Activated T-cell treated with anti-CD3 and anti-CD28 coated beads, Interleukin-2, amount 50 U/mL, for 72 hours (primary cell): ENCODE results near the gene SYT10. TPM values are rescaled to one million over a fixed set of nuclear protein-coding genes. Genes with fewer than 3 reads are reported as not detected.
"Not testable (repeated sequence)": the region's sequence is repeated elsewhere in the genome, so short reads cannot be mapped to it uniquely, and the experiment has no call there.

Experiments
- ATAC-seq, 2 donors: fragments of 150-1000 bp; cut with Tn5 transposase; replicated peaks in 1 of 2; 2 replicates each; pipeline ENCODE4 v1.10.0; 2021; ENCODE audit warnings: moderate library complexity in 2 of 2, mild to moderate bottlenecking in 1 of 2
- DNase-seq, 2 donors: peaks; one replicate each; pipeline ENCODE4 v3.0.0; 2021 to 2022; ENCODE audit warnings: mixed read lengths in 1 of 2
- H3K27ac Mint-ChIP-seq: one replicate; pipeline ENCODE4 v1.8.0; 2022; ENCODE audit warnings: mild to moderate bottlenecking, moderate library complexity, mixed read lengths
- H3K27me3 Mint-ChIP-seq: one replicate; pipeline ENCODE4 v1.8.0; 2022; ENCODE audit warnings: low read depth, mixed read lengths
- H3K36me3 Mint-ChIP-seq, 2 donors: one replicate each; pipeline ENCODE4 v1.8.0; 2022; ENCODE audit warnings: mixed read lengths in 2 of 2, mild to moderate bottlenecking in 1 of 2; ENCODE audit not compliant: insufficient read depth in 2 of 2
- H3K4me1 Mint-ChIP-seq: one replicate; pipeline ENCODE4 v1.8.0; 2022; ENCODE audit warnings: low read depth, mixed read lengths
- H3K4me3 Mint-ChIP-seq, 2 donors: one replicate each; pipeline ENCODE4 v1.8.0; 2022; ENCODE audit warnings: mild to moderate bottlenecking in 2 of 2, mixed read lengths in 2 of 2, moderate library complexity in 2 of 2
- H3K9me3 Mint-ChIP-seq, 2 donors: one replicate each; pipeline ENCODE4 v1.8.0; 2022; ENCODE audit warnings: mixed read lengths in 2 of 2
- total RNA-seq, 2 donors: library from RNA; stranded (reverse); gene quantifications; one replicate each; pipeline ENCODE4 v1.2.3, GENCODE V29; 2022

SYT10 gene
- total RNA-seq, 2 donors from 2014 or later, result not detected

- Mint-ChIP-seq H3K4me3 (no peak overlapping the region), H3K9me3 (peaks cover 0 to 5% of the 10 kb centered on the region in 2 donors), H3K27ac (no peak overlapping the region), H3K4me1 (no peaks in the 10 kb centered on the region), H3K36me3 (no peaks in the 10 kb centered on the region), H3K27me3 (peaks cover 7% of the 10 kb centered on the region)
- no peak for ATAC-seq
- no peak for DNase-seq
Measured at GRCh38 chr12:33432992-33433391, 6.6 kb downstream of the SYT10 start.

GRCh38 chr12:33431648-33432047 lies 8.0 kb downstream of the SYT10 start:
- H3K27ac Mint-ChIP-seq, result no peak overlapping the region
- no peaks in the 10 kb centered on the region for H3K4me1 Mint-ChIP-seq
- H3K9me3 Mint-ChIP-seq, result peaks cover 0 to 8% of the 10 kb centered on the region in 2 donors
- H3K4me3 Mint-ChIP-seq, result no peak overlapping the region
- H3K36me3 Mint-ChIP-seq, result peaks cover 0 to 3% of the 10 kb centered on the region in 2 donors
- ATAC-seq, result no peak
- H3K27me3 Mint-ChIP-seq, result no peaks in the 10 kb centered on the region
- no peak for DNase-seq

- H3K27ac Mint-ChIP-seq, result no peak overlapping the region
- ATAC-seq, result no peak
Measured at GRCh38 chr12:33429468-33429867, 10.2 kb downstream of the SYT10 start.

DNA sequence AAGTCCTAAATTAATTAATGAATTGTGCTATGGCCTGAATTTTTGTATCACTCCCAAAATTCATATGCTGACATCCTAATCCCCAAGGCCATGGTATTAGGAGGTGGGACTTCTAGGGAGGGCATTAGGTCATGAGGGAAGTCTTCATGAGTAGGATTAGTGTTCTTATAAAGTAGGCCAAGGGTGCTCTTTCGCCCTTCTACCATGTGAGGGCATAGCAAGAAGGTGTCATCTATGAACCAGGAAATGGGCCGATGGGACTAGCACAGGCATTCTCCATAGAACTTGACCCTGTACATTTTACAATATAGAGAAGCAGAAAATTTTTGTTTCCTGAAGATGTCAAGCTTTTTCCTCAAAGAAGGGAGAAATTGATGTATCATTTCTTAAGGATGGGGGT lies 12.5 kb downstream of the SYT10 start:
- Mint-ChIP-seq H3K27ac (no peak overlapping the region), H3K4me1 (no peaks in the 10 kb centered on the region), H3K27me3 (no peaks in the 10 kb centered on the region), H3K9me3 (peaks cover 0 to 8% of the 10 kb centered on the region in 2 donors), H3K4me3 (no peak overlapping the region), H3K36me3 (peaks cover 0 to 3% of the 10 kb centered on the region in 2 donors)
- no peak for ATAC-seq
- no peak for DNase-seq

More at GRCh38 chr12:33429468-33429867, 10.2 kb downstream of the SYT10 start:
- Mint-ChIP-seq H3K4me1 (no peaks in the 10 kb centered on the region), H3K4me3 (no peak overlapping the region), H3K27me3 (no peaks in the 10 kb centered on the region), H3K9me3 (peaks cover 0 to 8% of the 10 kb centered on the region in 2 donors), H3K36me3 (peaks cover 0 to 3% of the 10 kb centered on the region in 2 donors)
- no peak for DNase-seq

- no peaks in the 10 kb centered on the region for H3K27me3 Mint-ChIP-seq
Measured at GRCh38 chr12:33423706-33424105, 15.9 kb downstream of the SYT10 start.

DNA sequence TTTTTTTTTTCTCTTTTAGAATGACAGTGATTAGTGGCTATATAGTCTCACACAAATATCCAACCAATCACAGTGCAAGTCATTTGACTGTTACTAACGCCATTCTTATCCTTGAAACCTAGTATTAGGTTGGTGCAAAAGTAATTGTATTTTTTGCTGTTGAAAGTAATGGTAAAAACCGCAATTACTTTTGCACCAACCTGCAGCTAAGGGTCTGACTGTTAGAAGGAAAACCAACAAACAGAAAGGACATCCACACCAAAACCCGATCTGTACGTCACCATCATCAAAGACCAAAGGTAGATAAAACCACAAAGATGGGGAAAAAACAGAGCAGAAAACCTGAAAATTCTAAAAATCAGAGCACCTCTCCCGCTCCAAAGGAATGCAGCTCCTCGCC lies 27.2 kb downstream of the SYT10 start:
- H3K27me3 Mint-ChIP-seq, H3K27ac Mint-ChIP-seq, H3K4me3 Mint-ChIP-seq, H3K9me3 Mint-ChIP-seq, H3K36me3 Mint-ChIP-seq, DNase-seq, ATAC-seq, H3K4me1 Mint-ChIP-seq: not testable (repeated sequence)

More at GRCh38 chr12:33423706-33424105, 15.9 kb downstream of the SYT10 start:
- ATAC-seq (no peak), DNase-seq (no peak)
- peaks cover 0 to 6% of the 10 kb centered on the region in 2 donors for H3K9me3 Mint-ChIP-seq
- no peak overlapping the region for H3K4me3 Mint-ChIP-seq
- H3K27ac Mint-ChIP-seq, result no peak overlapping the region
- no peaks in the 10 kb centered on the region for H3K4me1 Mint-ChIP-seq
- peaks cover 0 to 3% of the 10 kb centered on the region in 2 donors for H3K36me3 Mint-ChIP-seq

DNA sequence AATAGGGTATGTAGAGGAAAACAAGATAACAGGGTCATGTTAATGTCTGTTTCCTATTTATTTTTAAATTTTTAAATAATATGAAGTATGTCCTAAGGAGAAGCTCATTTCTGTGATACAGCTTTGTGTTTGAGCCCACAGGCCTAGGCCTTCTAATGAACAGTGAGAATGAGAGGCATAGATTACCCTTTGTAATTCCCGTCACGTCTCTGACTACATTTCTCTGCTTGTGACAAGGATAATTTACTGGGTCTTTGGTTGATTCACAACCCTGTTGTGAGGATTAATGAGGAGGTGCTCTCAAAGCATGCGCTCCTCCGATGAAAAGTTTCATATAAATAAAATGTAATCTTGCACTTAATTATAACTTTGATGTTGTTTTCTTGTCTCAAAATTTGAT lies 56.1 kb downstream of the SYT10 start:
- Mint-ChIP-seq H3K36me3 (no peaks in the 10 kb centered on the region), H3K9me3 (no peaks in the 10 kb centered on the region)

GRCh38 chr12:33376153-33376552 lies 63.5 kb downstream of the SYT10 start:
- no peak for DNase-seq
- Mint-ChIP-seq H3K4me1 (no peaks in the 10 kb centered on the region), H3K36me3 (no peaks in the 10 kb centered on the region), H3K27me3 (no peaks in the 10 kb centered on the region), H3K9me3 (no peaks in the 10 kb centered on the region), H3K4me3 (no peak overlapping the region), H3K27ac (no peak overlapping the region)
- ATAC-seq, result no peak

More for the DNA sequence above, 56.1 kb downstream of the SYT10 start:
- Mint-ChIP-seq H3K4me3 (no peak overlapping the region), H3K4me1 (no peaks in the 10 kb centered on the region), H3K27me3 (no peaks in the 10 kb centered on the region), H3K27ac (no peak overlapping the region)
- ATAC-seq (no peak), DNase-seq (no peak)

GRCh38 chr12:33370318-33370717 lies 69.3 kb downstream of the SYT10 start:
- H3K27ac Mint-ChIP-seq, result no peak overlapping the region
- H3K9me3 Mint-ChIP-seq, result peaks cover 0 to 1% of the 10 kb centered on the region in 2 donors
- ATAC-seq, result no peak
- H3K27me3 Mint-ChIP-seq, result no peaks in the 10 kb centered on the region
- H3K4me3 Mint-ChIP-seq, result no peak overlapping the region
- DNase-seq, result no peak
- no peaks in the 10 kb centered on the region for H3K4me1 Mint-ChIP-seq
- H3K36me3 Mint-ChIP-seq, result no peaks in the 10 kb centered on the region

DNA sequence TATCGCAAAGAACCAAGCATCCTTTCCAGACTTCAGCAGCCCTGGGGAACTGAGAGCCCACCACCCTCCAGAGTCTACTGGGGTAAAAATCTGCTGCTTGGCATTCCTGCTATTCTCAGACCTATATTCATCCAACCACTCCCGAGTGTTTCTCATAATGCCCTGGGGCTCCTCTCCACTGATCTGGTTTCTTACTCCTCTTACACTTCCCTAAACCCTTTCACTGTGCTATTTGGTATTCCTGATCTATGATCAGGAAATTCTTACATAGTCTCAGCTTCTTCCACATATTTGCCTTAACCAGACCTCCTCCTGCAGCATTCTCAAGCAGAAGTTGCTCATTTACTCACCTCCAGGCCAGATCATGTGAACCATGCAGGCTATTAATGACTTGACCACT lies 82.4 kb downstream of the SYT10 start:
- H3K36me3 Mint-ChIP-seq, result no peaks in the 10 kb centered on the region

GRCh38 chr12:33349791-33350190 lies 89.8 kb downstream of the SYT10 start:
- Mint-ChIP-seq H3K4me1 (no peaks in the 10 kb centered on the region), H3K4me3 (no peak overlapping the region)

More for the DNA sequence above, 82.4 kb downstream of the SYT10 start:
- Mint-ChIP-seq H3K9me3 (peaks cover 0 to 6% of the 10 kb centered on the region in 2 donors), H3K4me1 (no peaks in the 10 kb centered on the region), H3K4me3 (no peak overlapping the region), H3K27ac (no peak overlapping the region), H3K27me3 (no peaks in the 10 kb centered on the region)
- no peak for ATAC-seq
- no peak for DNase-seq

GRCh38 chr12:33331961-33332398 lies 107.6 kb downstream of the SYT10 start:
- H3K27ac Mint-ChIP-seq, H3K36me3 Mint-ChIP-seq, DNase-seq, H3K4me1 Mint-ChIP-seq, H3K27me3 Mint-ChIP-seq, ATAC-seq, H3K4me3 Mint-ChIP-seq, H3K9me3 Mint-ChIP-seq: not testable (repeated sequence)

More at GRCh38 chr12:33349791-33350190, 89.8 kb downstream of the SYT10 start:
- DNase-seq (no peak), ATAC-seq (no peak)
- Mint-ChIP-seq H3K9me3 (peaks cover 0 to 7% of the 10 kb centered on the region in 2 donors), H3K27me3 (no peaks in the 10 kb centered on the region), H3K36me3 (peaks cover 0 to 3% of the 10 kb centered on the region in 2 donors), H3K27ac (no peak overlapping the region)

DNA sequence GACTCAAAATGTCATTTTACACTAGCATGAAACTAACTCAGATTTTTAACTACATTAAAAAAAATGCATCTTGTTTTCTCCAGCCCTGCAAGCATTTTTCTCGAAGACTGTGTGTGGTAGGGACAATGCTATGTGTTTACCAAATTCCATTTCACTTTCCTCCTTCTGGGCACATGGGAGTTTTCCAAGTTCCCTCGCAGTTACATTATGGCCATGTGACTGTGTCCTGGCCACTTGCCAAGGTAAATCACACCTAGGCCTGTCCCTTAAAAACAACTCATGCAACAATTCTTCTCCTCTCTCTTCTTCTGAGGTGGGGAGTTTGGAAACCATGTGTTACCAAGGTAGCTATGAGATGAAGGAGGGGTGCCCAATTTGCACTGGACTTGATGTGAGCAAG lies 108.7 kb downstream of the SYT10 start:
- no peaks in the 10 kb centered on the region for H3K36me3 Mint-ChIP-seq
- no peak overlapping the region for H3K27ac Mint-ChIP-seq
- no peaks in the 10 kb centered on the region for H3K4me1 Mint-ChIP-seq
- no peak for DNase-seq
- no peak overlapping the region for H3K4me3 Mint-ChIP-seq
- H3K9me3 Mint-ChIP-seq, result peaks cover 0 to 2% of the 10 kb centered on the region in 2 donors
- no peaks in the 10 kb centered on the region for H3K27me3 Mint-ChIP-seq
- ATAC-seq, result no peak
